A375 (cell line): Measurements from ENCODE around the gene FAT3. TPM values are rescaled to one million over a fixed set of nuclear protein-coding genes. Genes with fewer than 3 reads are reported as not detected.

ENCODE experiments used
- total RNA-seq: library from RNA; depleted of rRNA; stranded (reverse); fragments of >200 nt; shearing (Covaris generic); gene quantifications from 2 replicates; pipeline ENCODE4 v1.2.3, GENCODE V29; 2014; rRNA removed

The FAT3 gene
- total RNA-seq: 1.8 and 4.3 TPM in 2 replicates

DNA sequence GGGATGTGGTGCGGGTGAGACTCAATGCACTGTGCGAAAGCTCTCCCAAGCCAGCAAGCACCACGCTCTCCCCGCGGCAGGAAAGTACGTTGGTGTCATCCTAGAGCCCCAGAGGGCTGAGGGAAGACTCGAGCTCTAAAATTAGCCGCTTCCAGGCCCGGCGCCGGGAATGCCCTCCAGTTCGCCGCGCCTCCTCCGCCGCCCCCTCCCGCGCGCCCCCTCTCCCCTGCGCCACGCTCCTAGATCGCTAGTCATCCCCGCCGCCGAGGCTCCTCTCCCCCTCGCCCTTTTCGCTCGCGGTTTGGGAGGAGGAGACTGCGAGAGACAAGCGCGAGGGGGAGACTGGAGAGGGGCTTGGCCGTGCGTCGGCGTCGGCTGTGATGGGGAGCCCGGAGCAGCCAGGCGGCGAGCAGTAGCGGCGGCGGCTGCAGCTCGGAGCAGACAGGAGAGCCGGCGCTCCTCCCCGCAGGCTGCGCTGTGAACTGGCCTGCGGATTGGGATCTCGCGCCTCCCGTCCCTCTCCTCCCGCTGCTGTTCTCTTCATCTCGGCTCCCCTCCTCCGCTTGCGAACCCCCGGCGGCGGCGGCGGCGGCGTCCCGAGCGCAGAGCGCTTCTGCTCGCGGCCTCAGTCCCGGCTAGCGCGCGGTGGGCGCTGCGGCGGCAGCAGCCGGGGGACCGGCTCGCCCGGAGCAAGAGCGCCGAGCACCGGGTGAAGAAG, at the start of gene FAT3:
TSS of gene FAT3 (plus strand) at position 412 of the 718 bp plus-strand sequence. CDS start 127,295 bp downstream, outside the sequence.

